ENCODE data around the gene STAU1.
"Not testable (repeated sequence)": the region's sequence is repeated elsewhere in the genome, so short reads cannot be mapped to it uniquely, and the experiment has no call there.

Gene STAU1

DNA sequence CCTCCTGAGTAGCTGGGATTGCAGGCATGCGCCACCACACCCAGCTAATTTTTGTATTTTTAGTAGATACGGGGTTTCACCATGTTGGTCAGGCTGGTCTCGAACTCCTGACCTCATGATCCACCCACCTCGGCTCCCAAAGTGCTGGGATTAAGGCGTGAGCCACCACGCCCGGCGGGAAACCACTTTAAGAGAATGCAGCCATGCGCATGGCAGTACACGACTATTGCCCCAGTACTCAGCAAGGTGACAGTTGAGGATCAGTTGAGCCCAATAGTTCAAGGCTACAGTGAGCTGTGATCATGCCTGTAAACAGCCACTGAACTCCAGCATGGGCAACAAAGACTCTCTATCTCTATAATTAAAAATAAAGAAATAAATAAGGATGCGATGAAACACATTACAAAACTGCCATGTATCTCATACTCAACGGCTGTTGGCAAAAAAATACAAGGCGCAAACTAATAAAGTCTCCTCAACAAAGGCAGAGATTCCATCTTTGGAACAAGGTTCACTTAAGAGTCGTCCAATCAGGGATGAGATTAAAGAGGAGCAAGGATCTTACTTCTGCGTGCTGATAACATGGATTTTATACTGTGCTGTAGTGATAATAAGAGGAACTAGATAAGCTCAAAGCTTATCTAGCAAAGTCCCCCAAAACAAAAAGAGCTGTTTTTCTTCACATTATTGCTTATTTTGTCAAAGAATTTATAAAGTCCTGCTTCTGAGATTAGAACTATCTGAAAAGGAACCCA, 51.1 kb downstream of the STAU1 start:
- H3K27me3 Mint-ChIP-seq (ENCODE audit: low read depth): no peaks in the 10 kb centered on the region
- no peaks in the 10 kb centered on the region for H3K9me3 Mint-ChIP-seq
- H3K36me3 Mint-ChIP-seq (ENCODE audit: low read depth): peaks cover 22% of the 10 kb centered on the region
- no peak overlapping the region for H3K4me3 Mint-ChIP-seq
- no peak overlapping the region for H3K27ac Mint-ChIP-seq
- H3K4me1 Mint-ChIP-seq (ENCODE audit: low read depth): peaks cover 10% of the 10 kb centered on the region

DNA sequence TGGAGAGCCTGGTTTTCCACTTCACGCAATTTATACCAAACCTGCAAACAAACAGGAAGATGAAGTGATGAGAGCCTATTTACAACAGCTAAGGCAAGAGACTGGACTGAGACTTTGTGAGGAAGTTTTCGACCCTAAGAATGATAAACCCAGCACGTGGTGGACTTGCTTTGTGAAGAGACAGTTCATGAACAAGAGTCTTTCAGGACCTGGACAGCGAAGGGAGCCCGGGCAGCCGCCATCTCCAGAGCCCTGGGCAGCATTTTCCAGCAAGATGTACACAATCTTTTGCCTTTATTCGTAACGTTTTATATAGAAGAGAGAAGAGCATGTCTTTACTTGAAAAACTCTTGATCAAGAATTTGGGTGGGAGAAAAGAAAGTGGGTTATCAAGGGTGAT, 53.3 kb downstream of the STAU1 start:
- H3K9me3 Mint-ChIP-seq; H3K27me3 Mint-ChIP-seq (ENCODE audit: low read depth); H3K4me3 Mint-ChIP-seq; H3K27ac Mint-ChIP-seq: not testable (repeated sequence)
- peaks cover 13% of the 10 kb centered on the region for H3K4me1 Mint-ChIP-seq (ENCODE audit: low read depth)
- H3K36me3 Mint-ChIP-seq (ENCODE audit: low read depth): peaks cover 31% of the 10 kb centered on the region

DNA sequence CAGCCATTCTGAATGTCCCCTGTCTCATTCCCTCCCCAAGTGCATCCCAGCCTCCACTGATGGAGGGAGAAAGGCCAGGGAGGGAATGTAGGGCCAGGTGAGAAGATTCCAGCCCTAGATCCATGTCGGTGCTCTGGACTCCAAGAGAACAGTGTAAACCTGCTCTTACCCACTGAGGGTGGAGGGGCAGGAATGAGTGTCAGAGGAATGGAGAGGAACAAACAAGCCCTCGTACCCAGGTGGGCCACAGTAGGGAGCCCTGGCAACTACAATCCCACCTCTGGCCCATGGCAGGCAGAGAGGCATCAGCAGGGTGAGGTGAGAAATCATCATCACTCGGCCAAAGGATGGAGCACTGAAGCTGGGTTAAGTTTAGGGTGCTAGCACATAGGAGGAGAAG, 54.6 kb downstream of the STAU1 start:
- no peak overlapping the region for H3K4me3 Mint-ChIP-seq
- H3K27me3 Mint-ChIP-seq (ENCODE audit: low read depth): no peaks in the 10 kb centered on the region
- H3K9me3 Mint-ChIP-seq: no peaks in the 10 kb centered on the region
- H3K36me3 Mint-ChIP-seq (ENCODE audit: low read depth): peaks cover 28% of the 10 kb centered on the region
- peaks cover 11% of the 10 kb centered on the region for H3K4me1 Mint-ChIP-seq (ENCODE audit: low read depth)
- no peak overlapping the region for H3K27ac Mint-ChIP-seq

DNA sequence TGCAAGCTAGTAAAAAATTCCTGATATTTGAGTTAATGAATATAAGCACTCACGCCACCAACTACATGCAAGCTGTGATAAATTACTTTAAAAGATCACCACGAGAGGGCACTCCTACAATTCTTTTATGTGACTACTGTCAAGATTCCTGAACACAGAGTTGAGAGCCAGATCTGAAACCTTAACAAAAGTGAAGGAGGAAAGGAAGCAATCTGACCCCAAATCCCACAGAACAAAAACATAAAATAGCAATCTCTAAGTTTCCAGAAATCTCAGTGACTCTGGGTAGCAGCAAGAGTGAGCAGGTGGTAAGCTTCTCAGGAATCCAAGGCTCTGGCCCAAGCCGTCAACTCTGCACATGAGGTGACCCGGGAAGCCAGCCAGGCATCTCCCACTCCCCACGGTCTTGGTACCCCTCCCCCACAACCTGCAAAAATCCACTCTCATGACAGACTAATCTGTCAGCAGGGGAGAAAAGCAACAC, 55.1 kb downstream of the STAU1 start:
- peaks cover 32% of the 10 kb centered on the region for H3K36me3 Mint-ChIP-seq (ENCODE audit: low read depth)
- peaks cover 9% of the 10 kb centered on the region for H3K4me1 Mint-ChIP-seq (ENCODE audit: low read depth)
- no peak overlapping the region for H3K4me3 Mint-ChIP-seq
- H3K27me3 Mint-ChIP-seq (ENCODE audit: low read depth): no peaks in the 10 kb centered on the region
- H3K27ac Mint-ChIP-seq: peak overlapping the region; percentile 4
- H3K9me3 Mint-ChIP-seq: no peaks in the 10 kb centered on the region

DNA sequence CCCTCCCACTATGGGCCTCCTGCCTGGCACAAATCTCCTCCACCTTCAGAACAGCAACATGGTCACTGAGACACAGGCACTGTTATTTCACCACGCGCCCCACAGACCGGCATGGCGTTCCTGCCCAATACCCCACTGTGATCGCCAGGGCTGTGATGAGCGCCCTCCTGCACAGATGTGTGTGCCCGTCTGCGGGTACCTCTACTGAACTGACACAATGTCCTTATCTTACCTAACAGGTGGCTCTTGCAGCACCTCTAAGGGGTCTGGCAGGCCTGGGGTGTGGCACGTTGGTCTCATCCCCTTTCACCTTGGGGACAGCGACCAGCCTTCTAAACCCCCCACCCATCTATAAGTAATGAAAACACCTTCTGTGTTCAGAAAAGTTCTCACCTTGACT, 64.2 kb downstream of the STAU1 start:
- Mint-ChIP-seq H3K27ac (no peak overlapping the region), H3K36me3 (ENCODE audit: low read depth) (peaks cover 34% of the 10 kb centered on the region), H3K9me3 (no peaks in the 10 kb centered on the region), H3K27me3 (ENCODE audit: low read depth) (no peaks in the 10 kb centered on the region), H3K4me3 (no peak overlapping the region), H3K4me1 (ENCODE audit: low read depth) (peaks cover 5% of the 10 kb centered on the region)

DNA sequence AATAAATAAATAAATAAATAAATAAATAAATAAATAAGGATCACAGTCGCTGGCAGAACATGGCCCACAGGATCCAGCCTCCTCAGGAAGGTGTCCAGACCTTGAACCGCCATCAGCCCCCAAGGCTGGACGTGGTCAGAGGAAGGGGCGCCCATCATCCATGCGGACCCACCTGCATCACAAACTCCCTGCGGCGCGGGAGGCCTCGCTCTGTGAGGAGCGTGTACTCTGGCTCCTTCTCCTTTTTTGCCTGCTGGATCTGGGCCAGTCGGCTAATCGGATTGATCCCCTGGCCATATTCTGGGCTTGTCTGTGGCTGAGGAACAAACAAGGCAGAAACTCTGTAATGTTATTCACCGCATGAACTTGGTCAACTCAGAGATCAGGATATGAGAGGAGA, 65.2 kb downstream of the STAU1 start:
- Mint-ChIP-seq H3K27me3 (ENCODE audit: low read depth) (no peaks in the 10 kb centered on the region), H3K36me3 (ENCODE audit: low read depth) (peaks cover 35% of the 10 kb centered on the region), H3K27ac (no peak overlapping the region), H3K9me3 (no peaks in the 10 kb centered on the region), H3K4me3 (no peak overlapping the region), H3K4me1 (ENCODE audit: low read depth) (peaks cover 5% of the 10 kb centered on the region)

DNA sequence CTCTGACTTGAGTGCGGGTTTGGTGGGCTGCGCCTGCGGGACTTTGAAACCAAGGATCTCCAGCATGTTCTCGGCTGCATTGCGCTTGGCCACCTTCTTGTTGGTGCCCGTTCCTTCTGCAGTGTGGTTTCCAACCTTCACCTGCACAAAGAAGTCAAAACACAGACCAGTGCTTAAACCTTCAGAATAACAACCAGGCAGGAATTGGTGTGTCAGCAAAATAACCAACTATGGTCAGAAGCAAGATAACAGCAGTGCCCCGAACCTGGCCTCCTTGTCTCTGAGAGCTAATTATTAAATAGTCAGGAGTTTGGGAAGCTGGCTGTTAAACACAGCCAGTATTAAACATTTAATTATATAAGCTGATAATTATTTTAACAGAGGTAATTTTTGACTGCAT, 68.1 kb downstream of the STAU1 start:
- Mint-ChIP-seq H3K27me3 (ENCODE audit: low read depth) (no peaks in the 10 kb centered on the region), H3K27ac (no peak overlapping the region), H3K4me1 (ENCODE audit: low read depth) (peaks cover 5% of the 10 kb centered on the region), H3K36me3 (ENCODE audit: low read depth) (peaks cover 52% of the 10 kb centered on the region), H3K9me3 (no peaks in the 10 kb centered on the region), H3K4me3 (no peak overlapping the region)

DNA sequence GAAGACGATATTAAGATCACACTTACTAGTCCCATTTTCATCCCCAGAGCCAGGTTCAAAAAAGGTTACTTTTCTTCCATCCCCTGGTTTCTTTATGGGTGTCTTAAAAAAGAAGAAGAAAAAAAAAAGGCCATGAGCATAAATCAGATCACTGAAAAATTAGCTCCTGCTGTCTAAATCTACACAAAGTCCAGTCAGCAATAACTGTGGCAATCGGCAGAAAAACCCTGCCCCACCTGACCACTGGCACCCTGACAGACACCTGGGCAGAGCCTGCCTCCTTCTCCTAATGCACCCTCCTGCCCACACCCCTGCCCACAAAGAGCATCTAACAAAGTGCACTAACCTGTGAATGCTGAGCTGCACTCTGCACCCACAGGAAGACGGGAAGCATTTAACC, 69.8 kb downstream of the STAU1 start:
- Mint-ChIP-seq H3K4me1 (ENCODE audit: low read depth) (peaks cover 1% of the 10 kb centered on the region), H3K27me3 (ENCODE audit: low read depth) (no peaks in the 10 kb centered on the region), H3K4me3 (no peak overlapping the region), H3K9me3 (no peaks in the 10 kb centered on the region), H3K27ac (no peak overlapping the region), H3K36me3 (ENCODE audit: low read depth) (peaks cover 57% of the 10 kb centered on the region)

DNA sequence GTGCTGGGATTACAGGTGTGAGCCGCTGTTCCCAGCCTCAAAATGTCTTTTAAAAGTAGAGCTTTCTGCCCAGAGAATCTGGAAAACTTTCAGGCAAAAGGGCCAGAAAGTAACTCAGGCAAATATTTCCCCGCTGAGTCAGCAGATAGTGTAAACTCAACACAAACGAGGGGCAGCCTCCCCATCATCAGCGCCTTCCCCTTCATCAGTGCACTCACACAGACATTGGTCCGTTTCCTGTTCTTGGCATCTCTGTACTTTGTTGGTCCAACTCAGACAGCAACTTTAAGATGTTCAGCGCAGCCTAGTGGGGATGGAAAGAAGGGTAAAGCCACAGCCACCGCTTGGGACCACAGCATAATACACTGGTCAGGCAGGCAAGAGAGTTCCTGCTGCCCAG, 72.6 kb downstream of the STAU1 start:
- Mint-ChIP-seq H3K27ac (peak overlapping the region; percentile 41), H3K4me3 (no peak overlapping the region), H3K4me1 (ENCODE audit: low read depth) (peaks cover 3% of the 10 kb centered on the region), H3K27me3 (ENCODE audit: low read depth) (no peaks in the 10 kb centered on the region), H3K36me3 (ENCODE audit: low read depth) (peaks cover 62% of the 10 kb centered on the region), H3K9me3 (no peaks in the 10 kb centered on the region)

DNA sequence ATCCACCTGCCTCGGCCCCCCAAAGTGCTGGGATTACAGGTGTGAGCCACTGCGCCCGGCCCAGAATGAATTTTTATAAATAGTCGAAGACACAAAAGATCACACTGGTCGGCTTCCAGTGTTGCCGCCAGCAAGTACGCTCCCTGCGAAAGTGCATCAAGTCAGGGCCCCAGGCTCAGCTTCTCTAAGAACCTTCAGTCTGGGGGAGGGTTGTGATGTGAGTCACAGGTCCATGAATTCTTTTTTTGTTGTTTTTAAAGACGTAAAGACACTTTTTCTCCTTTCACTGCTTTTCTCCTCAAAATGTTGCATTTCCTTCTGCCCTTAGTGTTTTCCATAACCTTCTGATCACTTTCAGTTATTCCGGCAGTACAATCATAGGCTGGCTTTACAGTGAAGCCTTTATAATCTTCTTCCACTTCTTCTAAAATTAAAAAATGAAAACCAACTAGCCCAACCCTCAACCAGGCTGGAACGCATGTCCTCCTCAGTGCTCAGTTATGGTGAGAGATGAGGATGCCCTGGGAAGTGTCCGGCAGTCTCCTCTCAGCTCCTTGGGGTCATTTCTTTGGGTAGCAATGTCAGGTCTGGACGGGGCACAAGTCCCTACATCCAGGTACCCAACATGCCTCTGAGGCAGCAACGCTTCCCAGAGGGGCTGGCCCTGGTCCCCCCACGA, 75.4 kb downstream of the STAU1 start:
- H3K9me3 Mint-ChIP-seq: no peaks in the 10 kb centered on the region
- H3K4me1 Mint-ChIP-seq (ENCODE audit: low read depth): peaks cover 3% of the 10 kb centered on the region
- H3K36me3 Mint-ChIP-seq (ENCODE audit: low read depth): peaks cover 60% of the 10 kb centered on the region
- H3K4me3 Mint-ChIP-seq: no peak overlapping the region
- no peak overlapping the region for H3K27ac Mint-ChIP-seq
- no peaks in the 10 kb centered on the region for H3K27me3 Mint-ChIP-seq (ENCODE audit: low read depth)

DNA sequence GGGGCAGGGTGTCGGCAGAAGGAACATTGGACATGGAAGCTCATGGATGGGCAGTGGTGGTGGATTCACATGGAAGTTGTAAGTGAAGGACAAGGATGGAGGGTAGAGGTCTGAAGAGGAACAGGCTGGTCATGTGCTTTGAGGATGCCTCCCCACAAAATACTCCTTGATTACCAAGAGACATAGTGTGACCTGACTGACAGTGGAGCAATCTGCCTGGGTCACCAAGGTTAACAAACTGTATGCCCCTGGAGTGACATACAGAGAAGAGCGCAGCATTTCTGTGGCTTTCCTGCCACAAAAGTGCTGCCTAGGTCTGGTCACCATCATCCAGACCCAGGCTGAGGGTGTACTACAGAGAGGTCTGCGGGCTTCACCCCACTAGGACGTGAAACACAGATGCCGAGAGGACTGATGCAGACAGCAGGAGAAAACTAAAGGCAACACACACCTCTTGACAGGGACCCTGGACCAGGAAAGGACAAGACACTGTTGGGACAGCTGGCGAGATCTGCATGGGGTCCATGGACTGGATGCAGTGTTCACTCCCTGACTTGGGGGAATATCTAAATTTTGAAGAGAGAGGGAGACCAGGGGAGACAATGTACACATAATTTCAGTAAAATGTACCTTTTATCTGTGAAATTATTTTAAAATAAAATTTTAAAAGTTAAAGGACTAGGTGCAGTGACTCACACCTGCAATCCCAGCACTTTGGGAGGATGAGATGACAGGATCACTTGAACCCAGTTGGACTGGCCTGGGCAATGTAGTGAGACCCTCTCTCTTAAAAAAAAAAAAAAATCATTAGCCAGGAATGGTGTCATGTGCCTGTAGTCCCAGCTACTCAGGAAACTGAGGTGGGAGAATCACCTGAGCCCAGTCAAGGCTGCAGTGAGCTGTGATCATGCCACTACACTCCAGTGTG, 77.1 kb downstream of the STAU1 start:
- Mint-ChIP-seq H3K4me1 (ENCODE audit: low read depth) (peaks cover 3% of the 10 kb centered on the region), H3K36me3 (ENCODE audit: low read depth) (peaks cover 46% of the 10 kb centered on the region), H3K27me3 (ENCODE audit: low read depth) (no peaks in the 10 kb centered on the region), H3K4me3 (no peak overlapping the region), H3K9me3 (no peaks in the 10 kb centered on the region), H3K27ac (no peak overlapping the region)

DNA sequence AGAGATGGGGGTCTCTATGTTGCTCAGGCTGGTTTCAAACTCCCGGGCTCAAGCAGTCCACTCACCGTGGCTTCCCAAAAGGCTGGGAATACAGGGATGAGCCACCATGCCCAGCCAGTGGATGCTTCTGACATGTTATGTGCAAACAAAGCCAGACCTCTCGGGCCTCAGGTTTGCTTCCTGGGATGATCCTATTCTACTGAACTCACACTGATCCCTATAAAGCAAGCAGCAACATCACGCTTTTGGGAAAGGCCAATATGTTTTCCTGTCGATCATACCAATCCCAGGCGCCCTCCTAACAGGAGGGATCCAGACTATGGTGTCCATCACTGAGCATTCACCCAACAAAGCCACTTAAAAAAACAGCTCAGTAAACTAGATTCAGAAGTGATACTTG, 81.8 kb downstream of the STAU1 start:
- H3K36me3 Mint-ChIP-seq (ENCODE audit: low read depth): peaks cover 34% of the 10 kb centered on the region

DNA sequence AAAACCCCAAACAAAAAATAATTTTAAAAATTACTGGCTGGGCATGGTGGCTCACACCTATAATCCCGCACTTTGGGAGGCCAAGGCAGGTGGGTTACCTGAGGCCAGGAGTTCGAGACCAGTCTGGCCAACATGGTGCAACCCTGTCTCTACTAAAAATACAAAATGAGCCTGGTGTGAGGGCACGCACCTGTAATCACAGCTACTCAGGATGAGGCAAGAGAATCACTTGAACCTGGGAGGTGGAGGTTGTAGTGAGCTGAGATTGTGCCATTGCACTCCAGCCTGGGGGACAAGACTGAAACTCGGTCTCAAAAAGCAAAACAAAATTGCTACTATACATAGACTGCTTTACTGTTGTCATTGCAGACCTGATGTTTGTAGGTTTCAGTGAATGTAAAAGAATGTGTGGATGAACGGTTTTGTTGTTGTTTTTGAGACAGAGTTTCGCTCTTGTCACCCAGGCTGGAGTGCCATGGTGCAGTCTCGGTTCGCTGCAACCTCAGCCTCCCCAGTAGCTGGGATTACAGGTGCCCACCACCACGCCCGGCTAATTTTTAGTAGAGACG, 83.1 kb downstream of the STAU1 start:
- not testable (repeated sequence) for H3K4me3 Mint-ChIP-seq; H3K9me3 Mint-ChIP-seq; H3K27ac Mint-ChIP-seq; H3K27me3 Mint-ChIP-seq (ENCODE audit: low read depth)
- peaks cover 13% of the 10 kb centered on the region for H3K4me1 Mint-ChIP-seq (ENCODE audit: low read depth)
- H3K36me3 Mint-ChIP-seq (ENCODE audit: low read depth): peaks cover 31% of the 10 kb centered on the region

More for the DNA sequence above, 81.8 kb downstream of the STAU1 start:
- H3K9me3 Mint-ChIP-seq: no peaks in the 10 kb centered on the region
- H3K4me1 Mint-ChIP-seq (ENCODE audit: low read depth): peaks cover 8% of the 10 kb centered on the region
- H3K27me3 Mint-ChIP-seq (ENCODE audit: low read depth): no peaks in the 10 kb centered on the region
- no peak overlapping the region for H3K27ac Mint-ChIP-seq
- H3K4me3 Mint-ChIP-seq: no peak overlapping the region

DNA sequence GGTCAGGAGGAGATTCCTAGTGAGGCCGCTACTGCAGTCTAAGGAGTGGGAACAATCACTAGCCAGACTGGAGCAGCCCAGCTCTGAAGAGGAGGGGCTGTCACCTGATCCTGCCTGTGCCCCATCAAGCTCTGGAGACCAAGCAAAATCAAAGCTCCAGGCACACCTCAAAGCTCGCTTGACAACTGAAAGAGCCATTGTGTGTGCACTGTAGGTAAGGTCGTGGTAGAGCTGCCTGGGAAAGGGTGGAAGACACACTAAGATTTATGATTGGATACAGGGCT, 83.8 kb downstream of the STAU1 start:
- Mint-ChIP-seq H3K4me1 (ENCODE audit: low read depth) (peaks cover 16% of the 10 kb centered on the region), H3K9me3 (no peaks in the 10 kb centered on the region), H3K27me3 (ENCODE audit: low read depth) (no peaks in the 10 kb centered on the region), H3K27ac (no peak overlapping the region), H3K4me3 (no peak overlapping the region), H3K36me3 (ENCODE audit: low read depth) (peaks cover 31% of the 10 kb centered on the region)
